CD14-positive monocyte (primary cell): Measurements from ENCODE around the gene ITSN1. TPM values are rescaled to one million over a fixed set of nuclear protein-coding genes. Genes with fewer than 3 reads are reported as not detected.

Experiments used
- DNase-seq, 3 donors: peaks; one replicate each; pipeline ENCODE4 v3.0.0-alpha.2; 2011 to 2022
- H2AFZ ChIP-seq: 2 replicates; pipeline ENCODE4 v1.6.0; 2012; ENCODE audit warnings: mild to moderate bottlenecking, low read depth, low read length, inconsistent platforms; ENCODE audit not compliant: insufficient read depth, poor library complexity, severe bottlenecking
- H3K27ac ChIP-seq, 2 donors: 1 replicate in 1 of 2; 2 replicates in 1 of 2; pipeline ENCODE4 v1.5.1; 2012 to 2013; ENCODE audit warnings: low read length in 2 of 2, control low read depth in 1 of 2, inconsistent platforms in 1 of 2, low read depth in 1 of 2, mild to moderate bottlenecking in 1 of 2
- H3K27me3 ChIP-seq, 2 donors: one replicate each; pipeline versions ENCODE4 v1.6.0 to v1.6.1; 2011 to 2013; ENCODE audit warnings: low read length in 2 of 2; ENCODE audit not compliant: control insufficient read depth in 2 of 2, insufficient read depth in 2 of 2
- H3K36me3 ChIP-seq, 2 donors: replicated peaks in 1 of 2; 1 replicate in 1 of 2; 2 replicates in 1 of 2; pipeline versions ENCODE4 v1.5.1 to v1.6.1; 2012 to 2013; ENCODE audit warnings: low read length in 2 of 2, control low read depth in 1 of 2, inconsistent platforms in 1 of 2, mild to moderate bottlenecking in 1 of 2; ENCODE audit not compliant: insufficient read depth in 2 of 2, control insufficient read depth in 1 of 2
- H3K4me1 ChIP-seq, 2 donors: 1 replicate in 1 of 2; 2 replicates in 1 of 2; pipeline versions ENCODE4 v1.5.1 to v1.6.1; 2012 to 2013; ENCODE audit warnings: low read length in 2 of 2, control low read depth in 1 of 2, inconsistent platforms in 1 of 2, mild to moderate bottlenecking in 1 of 2, moderate library complexity in 1 of 2; ENCODE audit not compliant: insufficient read depth in 2 of 2, control insufficient read depth in 1 of 2
- H3K4me2 ChIP-seq: replicated peaks from 2 replicates; pipeline ENCODE3; 2012; ENCODE audit warnings: low read length, moderate library complexity, mild to moderate bottlenecking; ENCODE audit not compliant: poor library complexity, severe bottlenecking; ENCODE audit errors: extremely low read depth
- H3K4me3 ChIP-seq, 3 experiments: fragments of 200-600 bp in 1 of 3; sonication (generic) in 1 of 3; replicated peaks in 1 of 3; 1 replicate in 2 of 3; 2 replicates in 1 of 3; pipeline ENCODE4 v1.5.1; 2011 to 2013; ENCODE audit warnings: low read length in 3 of 3, mild to moderate bottlenecking in 3 of 3, control low read depth in 2 of 3, low read depth in 2 of 3, inconsistent platforms in 1 of 3, moderate library complexity in 1 of 3
- H3K79me2 ChIP-seq: 2 replicates; pipeline ENCODE4 v1.6.0; 2012; ENCODE audit warnings: mild to moderate bottlenecking, control low read depth, inconsistent platforms, low read length, moderate library complexity; ENCODE audit not compliant: insufficient read depth
- H3K9ac ChIP-seq: 2 replicates; pipeline ENCODE4 v1.6.0; 2017; ENCODE audit warnings: low read length, mild to moderate bottlenecking; ENCODE audit not compliant: insufficient read depth, poor library complexity, severe bottlenecking
- H3K9me3 ChIP-seq, 2 donors: replicated peaks in 1 of 2; 1 replicate in 1 of 2; 2 replicates in 1 of 2; pipeline versions ENCODE4 v1.5.1 to v1.6.1; 2012 to 2013; ENCODE audit warnings: low read length in 2 of 2, control low read depth in 1 of 2; ENCODE audit not compliant: control insufficient read depth in 1 of 2, insufficient read depth in 1 of 2
- H4K20me1 ChIP-seq: 2 replicates; pipeline ENCODE4 v1.6.0; 2012; ENCODE audit warnings: mild to moderate bottlenecking, low read length, control low read depth, moderate library complexity; ENCODE audit not compliant: insufficient read depth
- H3K27ac Mint-ChIP-seq, 7 donors: one replicate each; pipeline ENCODE4 v1.8.0; 2020; ENCODE audit warnings: mild to moderate bottlenecking in 7 of 7, mixed read lengths in 7 of 7, moderate library complexity in 6 of 7, inconsistent platforms in 2 of 7
- H3K27me3 Mint-ChIP-seq, 3 donors: one replicate each; pipeline ENCODE4 v1.8.0; 2021 to 2022; ENCODE audit warnings: low read depth in 3 of 3, mild to moderate bottlenecking in 3 of 3, mixed read lengths in 3 of 3, moderate library complexity in 3 of 3, inconsistent platforms in 1 of 3
- H3K36me3 Mint-ChIP-seq, 2 donors: one replicate each; pipeline ENCODE4 v1.8.0; 2020; ENCODE audit warnings: mixed read lengths in 2 of 2, inconsistent platforms in 1 of 2, mild to moderate bottlenecking in 1 of 2
- H3K4me1 Mint-ChIP-seq: one replicate; pipeline ENCODE4 v1.8.0; 2020; ENCODE audit warnings: mild to moderate bottlenecking, mixed read lengths
- H3K4me3 Mint-ChIP-seq, 2 donors: one replicate each; pipeline ENCODE4 v1.8.0; 2020; ENCODE audit warnings: mild to moderate bottlenecking in 2 of 2, mixed read lengths in 2 of 2, moderate library complexity in 1 of 2
- H3K9me3 Mint-ChIP-seq, 7 donors: one replicate each; pipeline ENCODE4 v1.8.0; 2020 to 2022; ENCODE audit warnings: mixed read lengths in 7 of 7, mild to moderate bottlenecking in 6 of 7, moderate library complexity in 6 of 7, inconsistent platforms in 2 of 7
- CTCF ChIP-seq: fragments of 200-600 bp; IDR thresholded peaks from one replicate; pipeline ENCODE4 v1.8.0; 2022; ENCODE audit warnings: antibody characterized with exemption, mild to moderate bottlenecking
- WGBS: methylation state at CpG from one replicate; pipeline ENCODE4 v1.1.5; 2013; ENCODE audit warnings: missing lambda C conversion rate; ENCODE audit not compliant: insufficient coverage; 5-methylcytosine and 5-hydroxymethylcytosine counted together
- intact Hi-C, 2 donors: fragments of 100-400 bp; cut with micrococcal nuclease; formaldehyde crosslinking; loops; one replicate each; pipeline versions ENCODE4 v1.15.0 to v1.15.1; 2023
- polyA plus RNA-seq, 3 donors: library from polyadenylated mRNA; depleted of rRNA in 1 of 3; unstranded in 2 of 3; stranded (reverse) in 1 of 3; fragments of 300-500 nt in 2 of 3; fragments of >200 nt in 1 of 3; fragmentation: Illumina TruSeq in 2 of 3; gene quantifications; 1 replicate in 2 of 3; 2 replicates in 1 of 3; pipeline ENCODE4 v1.2.3, GENCODE V29; 2012 to 2021

ITSN1 gene
- polyA plus RNA-seq, 3 donors, result 4.7 to 10.3 (median 5.1) TPM

GRCh38 chr21:33874161-33874560 is 231.9 kb downstream of the ITSN1 start:
- Histone ChIP-seq H2AFZ (no peak overlapping the region), H3K4me1 (no peaks in the 10 kb centered on the region), H3K4me3 (no peak overlapping the region), H4K20me1 (no peaks in the 10 kb centered on the region), H3K79me2 (no peaks in the 10 kb centered on the region), H3K9me3 (no peaks in the 10 kb centered on the region), H3K36me3 (no peaks in the 10 kb centered on the region), H3K9ac (no peak overlapping the region), H3K27me3 (no peaks in the 10 kb centered on the region), H3K4me2 (no peak overlapping the region), H3K27ac (no peak overlapping the region)
- no peaks in the 10 kb centered on the region for H3K36me3 Mint-ChIP-seq
- WGBS, result 96% methylated on average over 6 of the region's 7 CpGs
- peaks cover 0 to 4% (median 3%) of the 10 kb centered on the region in 3 donors for H3K27me3 Mint-ChIP-seq
- peaks cover 0 to 1% (median 0%) of the 10 kb centered on the region in 7 donors for H3K9me3 Mint-ChIP-seq
- no peaks in the 10 kb centered on the region for H3K4me1 Mint-ChIP-seq
- TF ChIP-seq CTCF, result no peak
- DNase-seq, result no peak
- intact Hi-C loops, result no loop called here
- H3K4me3 Mint-ChIP-seq, result no peak overlapping the region
- no peak overlapping the region for H3K27ac Mint-ChIP-seq

GRCh38 chr21:33875026-33875695 is 232.9 kb downstream of the ITSN1 start:
- Histone ChIP-seq H3K4me3 (no peak overlapping the region), H3K9me3 (no peaks in the 10 kb centered on the region), H3K4me2 (no peak overlapping the region), H4K20me1 (no peaks in the 10 kb centered on the region), H2AFZ (no peak overlapping the region), H3K4me1 (no peaks in the 10 kb centered on the region), H3K27me3 (no peaks in the 10 kb centered on the region), H3K27ac (no peak overlapping the region), H3K79me2 (no peaks in the 10 kb centered on the region), H3K9ac (no peak overlapping the region), H3K36me3 (no peaks in the 10 kb centered on the region)
- no peak overlapping the region for H3K27ac Mint-ChIP-seq
- H3K27me3 Mint-ChIP-seq, result peaks cover 0 to 4% (median 3%) of the 10 kb centered on the region in 3 donors
- DNase-seq, result no peak
- TF ChIP-seq CTCF, result no peak
- WGBS, result 95% methylated on average over 12 of the region's 20 CpGs
- H3K9me3 Mint-ChIP-seq, result peaks cover 0 to 1% (median 0%) of the 10 kb centered on the region in 7 donors
- no peaks in the 10 kb centered on the region for H3K4me1 Mint-ChIP-seq
- H3K4me3 Mint-ChIP-seq, result no peak overlapping the region
- no peaks in the 10 kb centered on the region for H3K36me3 Mint-ChIP-seq
- intact Hi-C loops, result no loop called here
